ENCODE measurements around the gene FOXJ3.
"Not testable (repeated sequence)": the region's sequence is repeated elsewhere in the genome, so short reads cannot be mapped to it uniquely, and the experiment has no call there.

Gene FOXJ3

GRCh38 chr1:42251042-42251441, 84.0 kb downstream of the FOXJ3 start:
- no peak for DNase-seq (ENCODE audit: low read depth)

- no peak for DNase-seq (ENCODE audit: low read depth)
Measured at GRCh38 chr1:42250164-42250563, 84.9 kb downstream of the FOXJ3 start.

GRCh38 chr1:42240966-42241755, 93.9 kb downstream of the FOXJ3 start:
- DNase-seq (ENCODE audit: low read depth), result no peak

GRCh38 chr1:42239555-42239954, 95.5 kb downstream of the FOXJ3 start:
- no peak for DNase-seq (ENCODE audit: low read depth)

GRCh38 chr1:42239041-42239440, 96.0 kb downstream of the FOXJ3 start:
- DNase-seq (ENCODE audit: low read depth), result no peak

- DNase-seq (ENCODE audit: low read depth), result no peak
Measured at GRCh38 chr1:42231253-42231652, 103.8 kb downstream of the FOXJ3 start.

GRCh38 chr1:42228938-42229337, 106.1 kb downstream of the FOXJ3 start:
- no peak for DNase-seq (ENCODE audit: low read depth)

- DNase-seq (ENCODE audit: low read depth), result no peak
Measured at GRCh38 chr1:42223036-42223435, 112.0 kb downstream of the FOXJ3 start.

GRCh38 chr1:42221952-42222606, 113.0 kb downstream of the FOXJ3 start:
- no peak for DNase-seq (ENCODE audit: low read depth)

- no peak for DNase-seq (ENCODE audit: low read depth)
Measured at GRCh38 chr1:42221456-42221855, 113.6 kb downstream of the FOXJ3 start.

GRCh38 chr1:42219627-42220026, 115.4 kb downstream of the FOXJ3 start:
- no peak for DNase-seq (ENCODE audit: low read depth)

GRCh38 chr1:42214447-42214871, 120.6 kb downstream of the FOXJ3 start:
- no peak for DNase-seq (ENCODE audit: low read depth)

GRCh38 chr1:42211224-42211623, 123.8 kb downstream of the FOXJ3 start:
- no peak for DNase-seq (ENCODE audit: low read depth)

GRCh38 chr1:42210421-42211133, 124.5 kb downstream of the FOXJ3 start:
- no peak for DNase-seq (ENCODE audit: low read depth)

GRCh38 chr1:42209526-42210251, 125.3 kb downstream of the FOXJ3 start:
- DNase-seq (ENCODE audit: low read depth), result no peak

- not testable (repeated sequence) for DNase-seq (ENCODE audit: low read depth)
Measured at GRCh38 chr1:42206930-42207329, 128.1 kb downstream of the FOXJ3 start.

- DNase-seq (ENCODE audit: low read depth), result no peak
Measured at GRCh38 chr1:42206164-42206563, 128.9 kb downstream of the FOXJ3 start.

GRCh38 chr1:42201986-42202385, 133.0 kb downstream of the FOXJ3 start:
- DNase-seq (ENCODE audit: low read depth), result no peak

- DNase-seq (ENCODE audit: low read depth), result no peak
Measured at GRCh38 chr1:42198251-42198650, 136.8 kb downstream of the FOXJ3 start.

GRCh38 chr1:42195841-42196240, 139.2 kb downstream of the FOXJ3 start:
- DNase-seq (ENCODE audit: low read depth), result no peak

GRCh38 chr1:42192106-42192505, 142.9 kb downstream of the FOXJ3 start:
- DNase-seq (ENCODE audit: low read depth), result no peak

- DNase-seq (ENCODE audit: low read depth), result no peak
Measured at GRCh38 chr1:42191319-42191718, 143.7 kb downstream of the FOXJ3 start.

Data from GM04504 (cell line).